Fibroblast of mammary gland (primary cell): ENCODE data around the gene FAM89B.

Source experiments
- DNase-seq: peaks from one replicate; pipeline ENCODE4 v3.0.0-alpha.2; 2010; ENCODE audit warnings: low read depth
- H3K4me3 ChIP-seq: 2 replicates; pipeline ENCODE4 v1.5.1; 2011; ENCODE audit warnings: low read depth, mild to moderate bottlenecking, low read length, moderate library complexity; ENCODE audit not compliant: control insufficient read depth
- TF ChIP-seq, protein P1 (sequence below): conservative IDR thresholded peaks from 2 replicates; pipeline ENCODE4 v1.5.1; 2011; ENCODE audit warnings: low read depth, low read length, inconsistent platforms; ENCODE audit not compliant: control insufficient read depth, insufficient read depth

Gene FAM89B

GRCh38 chr11:65585396-65586246, 13.3 kb downstream of the FAM89B start:
- TF ChIP-seq, protein P1, sequence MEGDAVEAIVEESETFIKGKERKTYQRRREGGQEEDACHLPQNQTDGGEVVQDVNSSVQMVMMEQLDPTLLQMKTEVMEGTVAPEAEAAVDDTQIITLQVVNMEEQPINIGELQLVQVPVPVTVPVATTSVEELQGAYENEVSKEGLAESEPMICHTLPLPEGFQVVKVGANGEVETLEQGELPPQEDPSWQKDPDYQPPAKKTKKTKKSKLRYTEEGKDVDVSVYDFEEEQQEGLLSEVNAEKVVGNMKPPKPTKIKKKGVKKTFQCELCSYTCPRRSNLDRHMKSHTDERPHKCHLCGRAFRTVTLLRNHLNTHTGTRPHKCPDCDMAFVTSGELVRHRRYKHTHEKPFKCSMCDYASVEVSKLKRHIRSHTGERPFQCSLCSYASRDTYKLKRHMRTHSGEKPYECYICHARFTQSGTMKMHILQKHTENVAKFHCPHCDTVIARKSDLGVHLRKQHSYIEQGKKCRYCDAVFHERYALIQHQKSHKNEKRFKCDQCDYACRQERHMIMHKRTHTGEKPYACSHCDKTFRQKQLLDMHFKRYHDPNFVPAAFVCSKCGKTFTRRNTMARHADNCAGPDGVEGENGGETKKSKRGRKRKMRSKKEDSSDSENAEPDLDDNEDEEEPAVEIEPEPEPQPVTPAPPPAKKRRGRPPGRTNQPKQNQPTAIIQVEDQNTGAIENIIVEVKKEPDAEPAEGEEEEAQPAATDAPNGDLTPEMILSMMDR = no peak
- H3K4me3 ChIP-seq = no peak overlapping the region
- no peak for DNase-seq

GRCh38 chr11:65586247-65586630, 13.9 kb downstream of the FAM89B start:
- no peak overlapping the region for H3K4me3 ChIP-seq
- no peak for DNase-seq
- TF ChIP-seq, protein P1 = no peak

GRCh38 chr11:65586676-65587075, 14.3 kb downstream of the FAM89B start:
- H3K4me3 ChIP-seq = no peak overlapping the region
- TF ChIP-seq, protein P1 = no peak
- DNase-seq = peak; percentile 50

- TF ChIP-seq, protein P1 = peak; percentile 47
- no peak overlapping the region for H3K4me3 ChIP-seq
- DNase-seq = peak; percentile 48
These were observed 16.1 kb downstream of the FAM89B start for GRCh38 chr11:65588199-65589054.

DNA sequence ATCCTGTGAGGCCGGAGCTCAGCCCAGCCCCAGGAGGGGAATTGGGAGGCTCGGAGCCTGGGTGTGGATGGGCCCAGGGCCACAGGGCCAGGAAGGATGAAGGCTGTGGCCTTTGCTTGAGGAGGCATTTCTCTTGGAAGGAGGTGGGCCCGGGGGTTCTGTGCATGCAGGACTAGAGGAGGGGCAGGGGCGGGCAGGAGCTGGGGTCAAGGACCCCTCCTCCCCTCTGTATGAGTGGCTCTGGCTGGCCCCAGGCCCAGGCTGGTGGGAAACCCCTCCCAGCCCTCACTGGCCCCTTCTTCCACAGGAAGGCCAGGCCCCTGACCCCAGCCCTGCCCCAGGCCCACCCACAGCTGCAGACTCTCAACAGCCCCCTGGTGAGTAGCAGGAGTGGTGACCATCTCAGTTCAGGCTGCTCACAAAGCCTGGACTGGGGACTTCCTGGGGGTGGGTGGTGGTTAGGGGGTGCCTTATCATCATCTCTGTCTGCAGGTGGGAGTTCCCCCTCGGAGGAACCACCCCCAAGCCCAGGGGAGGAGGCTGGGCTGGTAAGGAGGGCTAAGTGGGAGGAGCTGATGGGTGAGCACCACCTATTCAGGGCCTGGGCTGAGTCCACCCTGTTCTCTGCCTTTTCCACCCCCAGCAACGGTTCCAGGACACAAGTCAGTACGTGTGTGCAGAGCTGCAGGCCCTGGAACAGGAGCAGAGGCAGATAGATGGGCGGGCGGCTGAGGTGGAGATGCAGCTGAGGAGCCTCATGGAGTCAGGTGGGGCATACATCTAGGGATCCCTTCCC, 17.3 kb downstream of the FAM89B start:
- DNase-seq = no peak
- TF ChIP-seq, protein P1 = no peak
- no peak overlapping the region for H3K4me3 ChIP-seq

DNA sequence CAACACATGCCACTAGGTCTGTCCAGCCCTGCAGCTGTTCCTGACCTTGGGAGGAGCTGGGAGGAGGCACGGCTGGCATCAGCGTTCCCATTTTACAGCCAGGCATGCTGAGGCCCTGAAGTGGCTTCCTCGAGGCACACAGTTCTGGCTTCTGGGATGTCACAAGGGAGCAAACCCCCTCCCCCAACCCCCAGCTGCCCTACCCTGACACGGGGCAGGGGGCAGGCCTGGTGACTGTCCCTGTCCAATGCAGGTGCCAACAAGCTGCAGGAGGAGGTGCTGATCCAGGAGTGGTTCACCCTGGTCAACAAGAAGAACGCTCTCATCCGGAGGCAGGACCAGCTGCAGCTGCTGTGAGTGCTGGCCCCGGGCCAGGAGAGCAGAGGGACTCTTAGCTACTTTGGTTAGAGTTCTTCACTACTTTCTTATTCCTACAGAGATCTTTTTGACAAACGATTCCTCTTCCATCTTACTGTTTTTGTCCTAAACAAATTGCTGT, 18.0 kb downstream of the FAM89B start:
- DNase-seq = no peak
- TF ChIP-seq, protein P1 = no peak
- no peak overlapping the region for H3K4me3 ChIP-seq
